GM10847 (cell line): Measurements from ENCODE around the gene HYDIN.

Experiments
- POLR2A ChIP-seq: IDR thresholded peaks from 2 replicates; pipeline ENCODE4 v1.6.1; 2011; ENCODE audit not compliant: insufficient read length; ENCODE audit errors: extremely low read depth

Gene HYDIN

GRCh38 chr16:70777496-70777895 is 453.0 kb downstream of the HYDIN start:
- TF ChIP-seq POLR2A, result no peak

GRCh38 chr16:70775399-70775798 is 455.1 kb downstream of the HYDIN start:
- TF ChIP-seq POLR2A, result no peak

GRCh38 chr16:70774261-70774660 is 456.3 kb downstream of the HYDIN start:
- no peak for TF ChIP-seq POLR2A

GRCh38 chr16:70772493-70772892 is 458.0 kb downstream of the HYDIN start:
- no peak for TF ChIP-seq POLR2A

GRCh38 chr16:70770626-70771552 is 459.6 kb downstream of the HYDIN start:
- no peak for TF ChIP-seq POLR2A

- no peak for TF ChIP-seq POLR2A
Observed at GRCh38 chr16:70770291-70770625, 460.3 kb downstream of the HYDIN start.

- no peak for TF ChIP-seq POLR2A
Observed at GRCh38 chr16:70769761-70770160, 460.8 kb downstream of the HYDIN start.

GRCh38 chr16:70769131-70769530 is 461.4 kb downstream of the HYDIN start:
- TF ChIP-seq POLR2A, result no peak

GRCh38 chr16:70768203-70768580 is 462.3 kb downstream of the HYDIN start:
- TF ChIP-seq POLR2A, result no peak

GRCh38 chr16:70767377-70768202 is 462.9 kb downstream of the HYDIN start:
- TF ChIP-seq POLR2A, result no peak

- TF ChIP-seq POLR2A, result no peak
Observed at GRCh38 chr16:70766658-70767057, 463.9 kb downstream of the HYDIN start.

- no peak for TF ChIP-seq POLR2A
Observed at GRCh38 chr16:70766176-70766575, 464.3 kb downstream of the HYDIN start.

GRCh38 chr16:70765491-70765890 is 465.0 kb downstream of the HYDIN start:
- TF ChIP-seq POLR2A, result no peak

- TF ChIP-seq POLR2A, result no peak
Observed at GRCh38 chr16:70764632-70765031, 465.9 kb downstream of the HYDIN start.

GRCh38 chr16:70760221-70760620 is 470.3 kb downstream of the HYDIN start:
- TF ChIP-seq POLR2A, result no peak

- TF ChIP-seq POLR2A, result no peak
Observed at GRCh38 chr16:70759666-70760065, 470.9 kb downstream of the HYDIN start.
